ENCODE data around the gene UBR4. TPM values are rescaled to one million over a fixed set of nuclear protein-coding genes. Genes with fewer than 3 reads are reported as not detected.

Gene UBR4
- polyA plus RNA-seq, 1 donor from 2014 or later, result 49.7 TPM

- Histone ChIP-seq H3K79me2 (replicated peaks; ENCODE audit: insufficient read depth, low read length) (peaks cover 91% of the 10 kb centered on the region), H4K20me1 (ENCODE audit: insufficient read depth) (no peaks in the 10 kb centered on the region), H3K9me2 (ENCODE audit: insufficient read depth, low read length) (no peaks in the 10 kb centered on the region), H3K9ac (ENCODE audit: low read length) (no peak overlapping the region), H3K27me3 (ENCODE audit: insufficient read depth, low read depth, low read length) (no peaks in the 10 kb centered on the region), H3K27ac (ENCODE audit: low read length) (no peak overlapping the region), H2AFZ (ENCODE audit: low read depth, low read length) (no peak overlapping the region), H3K36me3 (ENCODE audit: insufficient read depth, low read length) (no peaks in the 10 kb centered on the region), H3K4me2 (ENCODE audit: low read length) (no peak overlapping the region), H3F3A (ENCODE audit: insufficient read depth, low read length, poor library complexity, severe bottlenecking) (no peaks in the 10 kb centered on the region), H3K4me3 (ENCODE audit: low read length) (no peak overlapping the region), H3K9me3 (ENCODE audit: low read length) (no peaks in the 10 kb centered on the region)
- TF ChIP-seq SMC3 (conservative IDR thresholded peaks at IDR 0.05; ENCODE audit: poor library complexity) (no peak), TAF1 (IDR thresholded peaks at IDR 0.05; ENCODE audit: low read depth) (no peak), CTCF (IDR thresholded peaks at IDR 0.05; ENCODE audit: poor library complexity, severe bottlenecking) (no peak), MXI1 (conservative IDR thresholded peaks at IDR 0.05; ENCODE audit: poor library complexity, severe bottlenecking) (no peak), EZH2 (IDR thresholded peaks at IDR 0.05; ENCODE audit: borderline replicate concordance, insufficient read depth, low read length, poor library complexity, severe bottlenecking) (no peak), EP300 (conservative IDR thresholded peaks at IDR 0.05; ENCODE audit: poor library complexity, severe bottlenecking) (no peak), RAD21 (conservative IDR thresholded peaks at IDR 0.05) (no peak), POLR2AphosphoS5 (IDR thresholded peaks at IDR 0.05) (no peak)
- TF ChIP-seq, protein P1, sequence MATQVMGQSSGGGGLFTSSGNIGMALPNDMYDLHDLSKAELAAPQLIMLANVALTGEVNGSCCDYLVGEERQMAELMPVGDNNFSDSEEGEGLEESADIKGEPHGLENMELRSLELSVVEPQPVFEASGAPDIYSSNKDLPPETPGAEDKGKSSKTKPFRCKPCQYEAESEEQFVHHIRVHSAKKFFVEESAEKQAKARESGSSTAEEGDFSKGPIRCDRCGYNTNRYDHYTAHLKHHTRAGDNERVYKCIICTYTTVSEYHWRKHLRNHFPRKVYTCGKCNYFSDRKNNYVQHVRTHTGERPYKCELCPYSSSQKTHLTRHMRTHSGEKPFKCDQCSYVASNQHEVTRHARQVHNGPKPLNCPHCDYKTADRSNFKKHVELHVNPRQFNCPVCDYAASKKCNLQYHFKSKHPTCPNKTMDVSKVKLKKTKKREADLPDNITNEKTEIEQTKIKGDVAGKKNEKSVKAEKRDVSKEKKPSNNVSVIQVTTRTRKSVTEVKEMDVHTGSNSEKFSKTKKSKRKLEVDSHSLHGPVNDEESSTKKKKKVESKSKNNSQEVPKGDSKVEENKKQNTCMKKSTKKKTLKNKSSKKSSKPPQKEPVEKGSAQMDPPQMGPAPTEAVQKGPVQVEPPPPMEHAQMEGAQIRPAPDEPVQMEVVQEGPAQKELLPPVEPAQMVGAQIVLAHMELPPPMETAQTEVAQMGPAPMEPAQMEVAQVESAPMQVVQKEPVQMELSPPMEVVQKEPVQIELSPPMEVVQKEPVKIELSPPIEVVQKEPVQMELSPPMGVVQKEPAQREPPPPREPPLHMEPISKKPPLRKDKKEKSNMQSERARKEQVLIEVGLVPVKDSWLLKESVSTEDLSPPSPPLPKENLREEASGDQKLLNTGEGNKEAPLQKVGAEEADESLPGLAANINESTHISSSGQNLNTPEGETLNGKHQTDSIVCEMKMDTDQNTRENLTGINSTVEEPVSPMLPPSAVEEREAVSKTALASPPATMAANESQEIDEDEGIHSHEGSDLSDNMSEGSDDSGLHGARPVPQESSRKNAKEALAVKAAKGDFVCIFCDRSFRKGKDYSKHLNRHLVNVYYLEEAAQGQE (IDR thresholded peaks at IDR 0.05; ENCODE audit: borderline replicate concordance), result no peak
Observed at GRCh38 chr1:19205845-19206244, 4.2 kb downstream of the UBR4 start.

GRCh38 chr1:19205403-19205802 is 4.7 kb downstream of the UBR4 start:
- Histone ChIP-seq H2AFZ (ENCODE audit: low read depth, low read length) (no peak overlapping the region), H3K27me3 (ENCODE audit: insufficient read depth, low read depth, low read length) (no peaks in the 10 kb centered on the region), H3K9ac (ENCODE audit: low read length) (no peak overlapping the region), H3K4me3 (ENCODE audit: low read length) (no peak overlapping the region), H3K27ac (ENCODE audit: low read length) (no peak overlapping the region), H3K79me2 (replicated peaks; ENCODE audit: insufficient read depth, low read length) (peaks cover 92% of the 10 kb centered on the region), H3K36me3 (ENCODE audit: insufficient read depth, low read length) (no peaks in the 10 kb centered on the region), H3K4me2 (ENCODE audit: low read length) (no peak overlapping the region), H3F3A (ENCODE audit: insufficient read depth, low read length, poor library complexity, severe bottlenecking) (no peaks in the 10 kb centered on the region), H3K9me2 (ENCODE audit: insufficient read depth, low read length) (no peaks in the 10 kb centered on the region), H4K20me1 (ENCODE audit: insufficient read depth) (no peaks in the 10 kb centered on the region), H3K9me3 (ENCODE audit: low read length) (no peaks in the 10 kb centered on the region)
- no peak for TF ChIP-seq MXI1 (conservative IDR thresholded peaks at IDR 0.05; ENCODE audit: poor library complexity, severe bottlenecking)
- TF ChIP-seq SMC3 (conservative IDR thresholded peaks at IDR 0.05; ENCODE audit: poor library complexity), result no peak
- no peak for TF ChIP-seq EP300 (conservative IDR thresholded peaks at IDR 0.05; ENCODE audit: poor library complexity, severe bottlenecking)
- no peak for TF ChIP-seq EZH2 (IDR thresholded peaks at IDR 0.05; ENCODE audit: borderline replicate concordance, insufficient read depth, low read length, poor library complexity, severe bottlenecking)
- no peak for TF ChIP-seq POLR2AphosphoS5 (IDR thresholded peaks at IDR 0.05)
- TF ChIP-seq, protein P1 (IDR thresholded peaks at IDR 0.05; ENCODE audit: borderline replicate concordance), result no peak
- no peak for TF ChIP-seq RAD21 (conservative IDR thresholded peaks at IDR 0.05)
- TF ChIP-seq CTCF (IDR thresholded peaks at IDR 0.05; ENCODE audit: poor library complexity, severe bottlenecking), result no peak
- TF ChIP-seq TAF1 (IDR thresholded peaks at IDR 0.05; ENCODE audit: low read depth), result no peak
